ENCODE results near the gene R3HCC1L. TPM values are rescaled to one million over a fixed set of nuclear protein-coding genes. Genes with fewer than 3 reads are reported as not detected.

The R3HCC1L gene
- total and polyA plus RNA-seq, 11 donors, result 4.0 to 8.6 (median 5.2) TPM

DNA sequence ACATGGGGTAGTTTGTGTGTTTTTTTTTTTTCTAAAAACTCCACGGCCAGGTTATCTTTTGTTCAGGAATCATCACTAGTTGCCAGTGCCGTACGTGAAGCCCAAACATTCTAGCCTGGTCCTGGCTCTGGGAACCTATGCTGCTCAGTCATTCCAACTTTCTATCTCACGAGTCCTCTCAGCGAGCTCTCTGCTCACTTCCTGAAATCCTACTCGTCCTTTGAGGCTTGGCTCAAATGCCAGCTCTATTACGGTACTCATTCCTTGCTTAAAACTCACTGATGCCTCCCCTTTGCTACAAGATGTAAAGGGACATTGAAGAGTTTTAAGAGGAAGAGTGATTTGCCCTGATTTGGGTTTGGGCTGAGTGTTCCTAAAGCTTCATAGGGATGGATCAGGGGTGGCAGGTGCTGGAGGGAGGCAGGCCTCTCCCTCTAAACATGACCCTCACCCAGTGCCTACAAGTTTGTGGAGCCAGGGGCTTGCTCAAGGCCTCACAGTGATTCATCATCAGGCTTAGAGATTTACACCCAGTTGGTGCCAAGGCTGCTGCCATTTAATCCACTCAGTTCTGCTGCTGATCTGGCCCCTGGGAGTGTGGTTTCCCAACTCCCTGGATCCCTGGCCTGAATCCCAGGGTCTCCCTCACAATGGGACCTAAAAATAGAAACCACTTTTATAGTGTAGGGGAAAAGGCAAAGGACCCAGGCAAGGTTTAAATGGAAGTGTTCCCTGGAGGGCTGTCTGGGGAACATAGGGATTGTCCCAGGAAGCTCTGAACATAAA, 46.1 kb upstream of the R3HCC1L start:
- WGBS, 4 donors, result 47 to 56% (median 53%) methylated on average over 7 of the region's 7 CpGs
- Histone ChIP-seq H3K27ac (peak overlapping the region in 1 of 12 donors; percentile 7), H3K36me3 (no peaks in the 10 kb centered on the region), H3K27me3 (peaks cover 0 to 15% (median 0%) of the 10 kb centered on the region in 9 donors), H3K4me3 (no peak overlapping the region), H3K4me1 (peaks cover 0 to 10% (median 0%) of the 10 kb centered on the region in 12 donors), H3K9me3 (no peaks in the 10 kb centered on the region)
- peak; percentile 75 to 97 (median 86) for ATAC-seq
- no peak for TF ChIP-seq POLR2A (IDR thresholded peaks at IDR 0.05)
- TF ChIP-seq, protein P1, sequence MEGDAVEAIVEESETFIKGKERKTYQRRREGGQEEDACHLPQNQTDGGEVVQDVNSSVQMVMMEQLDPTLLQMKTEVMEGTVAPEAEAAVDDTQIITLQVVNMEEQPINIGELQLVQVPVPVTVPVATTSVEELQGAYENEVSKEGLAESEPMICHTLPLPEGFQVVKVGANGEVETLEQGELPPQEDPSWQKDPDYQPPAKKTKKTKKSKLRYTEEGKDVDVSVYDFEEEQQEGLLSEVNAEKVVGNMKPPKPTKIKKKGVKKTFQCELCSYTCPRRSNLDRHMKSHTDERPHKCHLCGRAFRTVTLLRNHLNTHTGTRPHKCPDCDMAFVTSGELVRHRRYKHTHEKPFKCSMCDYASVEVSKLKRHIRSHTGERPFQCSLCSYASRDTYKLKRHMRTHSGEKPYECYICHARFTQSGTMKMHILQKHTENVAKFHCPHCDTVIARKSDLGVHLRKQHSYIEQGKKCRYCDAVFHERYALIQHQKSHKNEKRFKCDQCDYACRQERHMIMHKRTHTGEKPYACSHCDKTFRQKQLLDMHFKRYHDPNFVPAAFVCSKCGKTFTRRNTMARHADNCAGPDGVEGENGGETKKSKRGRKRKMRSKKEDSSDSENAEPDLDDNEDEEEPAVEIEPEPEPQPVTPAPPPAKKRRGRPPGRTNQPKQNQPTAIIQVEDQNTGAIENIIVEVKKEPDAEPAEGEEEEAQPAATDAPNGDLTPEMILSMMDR (IDR thresholded peaks at IDR 0.05), result no peak
- intact Hi-C loops (cut with DNase I), result no loop called here
- DNase-seq, result peak in 3 of 5 donors; percentile 13 to 68 (median 60)

- no peak for ATAC-seq
- WGBS, 4 donors, result 68 to 89% (median 81%) methylated on average over 3 of the region's 3 CpGs
- H3K27me3 ChIP-seq, result peaks cover 0 to 18% (median 0%) of the 10 kb centered on the region in 9 donors
- H3K36me3 ChIP-seq, result no peaks in the 10 kb centered on the region
- TF ChIP-seq, protein P1 (IDR thresholded peaks at IDR 0.05), result no peak
- TF ChIP-seq POLR2A (IDR thresholded peaks at IDR 0.05), result no peak
- no peak overlapping the region for H3K27ac ChIP-seq
- H3K4me1 ChIP-seq, result peaks cover 0 to 10% (median 0%) of the 10 kb centered on the region in 12 donors
- DNase-seq, result no peak
- no peaks in the 10 kb centered on the region for H3K9me3 ChIP-seq
- intact Hi-C loops (cut with DNase I), result no loop called here
- H3K4me3 ChIP-seq, result no peak overlapping the region
Observed at GRCh38 chr10:98090822-98091221, 43.6 kb upstream of the R3HCC1L start.

GRCh38 chr10:98096316-98096715, 38.1 kb upstream of the R3HCC1L start:
- no peak overlapping the region for H3K27ac ChIP-seq
- peaks cover 0 to 23% (median 0%) of the 10 kb centered on the region in 9 donors for H3K27me3 ChIP-seq
- no peaks in the 10 kb centered on the region for H3K36me3 ChIP-seq
- intact Hi-C loops (cut with DNase I), result no loop called here
- 70 to 83% (median 80%) methylated on average over 5 to 8 of the region's 8 CpGs for WGBS, 4 donors
- no peak for ATAC-seq
- DNase-seq, result no peak
- no peak overlapping the region for H3K4me3 ChIP-seq
- TF ChIP-seq, protein P1 (IDR thresholded peaks at IDR 0.05), result no peak
- H3K4me1 ChIP-seq, result no peaks in the 10 kb centered on the region
- no peaks in the 10 kb centered on the region for H3K9me3 ChIP-seq

DNA sequence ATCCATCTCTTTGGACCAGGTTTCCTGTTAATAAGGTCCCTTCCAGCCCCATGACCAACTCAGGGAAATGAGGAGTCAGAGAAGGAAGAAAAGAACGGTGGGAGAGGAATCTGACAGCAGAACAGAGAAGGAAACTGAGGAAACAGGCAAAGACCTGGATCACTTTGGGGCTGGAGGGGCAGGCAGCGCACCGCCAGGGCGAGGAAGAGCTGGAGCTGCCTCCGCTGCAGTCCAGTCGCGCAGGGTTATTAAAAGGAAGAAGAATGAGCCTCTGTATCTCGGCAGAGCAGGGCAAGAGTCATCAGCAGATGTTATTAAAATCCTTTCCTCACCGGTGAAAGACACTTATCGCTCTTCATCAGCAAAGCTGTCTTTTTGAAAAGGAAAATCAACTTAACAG, 37.7 kb upstream of the R3HCC1L start:
- Histone ChIP-seq H3K9me3 (no peaks in the 10 kb centered on the region), H3K27me3 (peaks cover 0 to 23% (median 0%) of the 10 kb centered on the region in 9 donors), H3K27ac (no peak overlapping the region), H3K4me3 (no peak overlapping the region), H3K4me1 (no peaks in the 10 kb centered on the region), H3K36me3 (no peaks in the 10 kb centered on the region)
- WGBS, 4 donors, result 75 to 80% (median 76%) methylated on average over 10 of the region's 10 CpGs
- ATAC-seq (no peak), DNase-seq (no peak)
- intact Hi-C loops (cut with DNase I), result no loop called here
- TF ChIP-seq, protein P1 (IDR thresholded peaks at IDR 0.05), result no peak
- TF ChIP-seq POLR2A (IDR thresholded peaks at IDR 0.05), result no peak
